NCI-H1436 (cell line): ENCODE results near the gene KCNJ1.

Experiments
- DNase-seq: peaks from one replicate; lab custom pipeline; 2025; lab: John Stamatoyannopoulos, UW

Gene KCNJ1

DNA sequence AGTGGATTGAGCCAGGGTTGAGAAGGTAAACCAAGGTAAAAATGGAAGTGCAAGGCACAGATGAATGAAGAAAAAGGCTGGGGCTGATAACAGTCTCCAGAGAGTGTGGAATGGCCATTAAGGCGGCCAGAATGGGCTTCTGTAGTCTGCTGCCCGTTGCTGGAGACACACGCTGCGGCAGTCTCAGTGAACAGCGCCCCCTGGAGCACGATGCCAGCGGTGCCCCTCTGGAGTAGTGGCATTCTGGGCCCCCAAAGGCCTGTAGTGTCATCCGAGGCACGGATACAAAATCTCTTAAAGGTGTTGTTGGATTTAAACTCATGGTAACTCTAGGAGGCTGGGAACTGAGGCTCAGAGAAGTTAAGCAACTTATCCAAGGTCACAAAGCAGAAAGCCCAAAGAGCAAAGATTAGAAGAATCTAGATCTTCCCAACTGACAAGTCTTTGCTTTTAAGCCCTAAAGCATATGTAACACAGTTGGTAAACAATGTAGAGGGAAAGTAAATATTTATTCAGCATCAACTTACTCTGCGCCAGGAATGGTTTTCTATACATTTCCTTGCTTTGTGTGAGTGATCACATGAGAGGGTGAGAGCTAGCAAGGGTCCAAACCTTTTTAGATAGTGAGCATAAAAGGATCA, 18.2 kb downstream of the KCNJ1 start:
- no peak for DNase-seq

DNA sequence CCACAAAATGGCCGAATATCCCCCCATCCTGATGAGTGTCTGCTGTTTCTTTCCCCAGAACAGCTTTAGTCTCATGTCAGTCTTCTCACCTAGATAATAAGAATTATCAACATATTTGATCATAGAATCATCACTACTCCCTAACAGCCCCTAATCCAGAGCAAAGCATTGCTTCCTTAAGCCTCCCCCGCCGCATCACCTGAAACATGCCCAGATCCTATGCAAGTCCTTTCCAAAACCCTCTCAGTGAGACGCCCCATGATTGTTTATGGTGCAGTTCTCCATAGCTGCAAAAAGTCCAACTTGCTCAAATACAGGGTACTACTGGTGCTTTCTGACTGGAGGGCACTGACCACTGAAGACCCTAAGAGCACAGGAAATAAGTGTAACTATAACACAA, 20.1 kb downstream of the KCNJ1 start:
- no peak for DNase-seq

DNA sequence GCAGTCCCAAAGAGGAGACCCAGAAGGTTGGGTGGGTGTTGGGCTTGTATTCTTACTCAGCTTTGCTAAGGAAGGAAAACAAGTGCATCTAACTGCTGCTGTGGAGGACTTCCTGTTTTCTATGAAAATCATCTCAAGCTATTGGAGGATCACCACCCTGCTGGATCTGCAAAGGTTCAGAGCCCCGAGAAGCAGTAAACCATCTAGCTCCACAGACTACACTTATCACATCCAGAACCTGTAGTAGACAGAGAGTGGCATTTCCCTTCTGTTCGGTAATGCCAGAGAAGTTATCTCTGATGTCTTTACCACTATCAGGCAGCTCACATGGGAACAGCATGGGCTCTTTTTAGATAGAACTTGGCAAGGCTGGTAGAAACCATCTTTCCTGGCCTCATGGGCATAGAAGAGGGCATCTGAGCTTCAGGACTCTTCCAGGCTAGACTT, 21.7 kb downstream of the KCNJ1 start:
- no peak for DNase-seq

DNA sequence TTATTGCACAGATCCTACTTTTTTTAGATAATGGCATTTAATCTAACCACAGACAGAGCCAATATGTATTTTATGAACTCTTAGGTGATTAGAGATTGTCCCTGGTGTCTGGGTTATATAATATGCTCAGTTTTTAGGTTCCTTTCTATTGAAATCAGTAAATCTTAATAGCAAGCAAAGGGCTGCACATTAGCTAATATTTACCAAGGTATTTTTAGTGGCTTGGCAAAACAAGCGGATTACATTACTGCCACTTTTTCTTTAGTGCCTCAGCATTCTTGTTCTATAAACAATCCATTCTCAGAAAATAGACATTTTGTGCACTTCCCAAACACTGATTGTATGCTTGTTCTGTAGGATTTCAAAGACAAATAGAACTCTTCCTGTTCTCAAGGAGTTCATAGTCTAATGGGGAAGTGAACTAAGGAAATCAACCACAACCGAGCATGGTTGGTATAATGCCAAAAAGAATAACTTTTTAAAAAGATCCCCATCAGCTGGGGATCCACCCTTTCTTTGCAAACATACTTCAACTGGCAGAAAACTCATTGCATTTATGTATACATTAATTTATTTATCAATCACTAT, 23.8 kb downstream of the KCNJ1 start:
- no peak for DNase-seq

DNA sequence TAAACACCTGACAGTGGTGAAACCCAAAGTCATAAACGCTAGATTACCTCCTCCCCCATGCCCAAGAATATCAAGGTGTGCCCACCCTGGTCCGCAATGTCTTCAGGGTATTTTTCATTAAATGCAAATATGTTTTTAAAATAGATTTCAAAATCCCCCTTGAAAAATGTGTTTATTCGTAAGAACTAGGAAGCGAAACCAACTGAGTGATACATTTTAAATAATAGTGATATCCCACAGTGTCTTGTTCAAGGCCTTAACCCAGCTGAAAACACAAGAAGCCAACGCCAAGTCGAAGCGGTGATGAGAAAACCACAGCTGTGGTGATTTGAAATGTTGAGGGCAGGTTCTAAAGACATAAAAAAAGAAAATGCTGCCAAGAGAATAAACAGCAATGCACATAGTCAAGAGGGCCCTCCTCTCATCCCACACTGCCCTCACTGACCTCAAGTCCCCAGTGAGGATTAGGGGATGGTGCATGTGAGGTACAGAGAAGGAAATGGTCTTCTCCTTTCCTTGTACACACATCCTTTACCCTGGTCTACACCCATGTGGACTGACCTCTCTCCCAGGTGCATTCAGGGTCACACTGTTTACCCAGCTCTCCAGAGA, 25.5 kb downstream of the KCNJ1 start:
- DNase-seq = no peak

DNA sequence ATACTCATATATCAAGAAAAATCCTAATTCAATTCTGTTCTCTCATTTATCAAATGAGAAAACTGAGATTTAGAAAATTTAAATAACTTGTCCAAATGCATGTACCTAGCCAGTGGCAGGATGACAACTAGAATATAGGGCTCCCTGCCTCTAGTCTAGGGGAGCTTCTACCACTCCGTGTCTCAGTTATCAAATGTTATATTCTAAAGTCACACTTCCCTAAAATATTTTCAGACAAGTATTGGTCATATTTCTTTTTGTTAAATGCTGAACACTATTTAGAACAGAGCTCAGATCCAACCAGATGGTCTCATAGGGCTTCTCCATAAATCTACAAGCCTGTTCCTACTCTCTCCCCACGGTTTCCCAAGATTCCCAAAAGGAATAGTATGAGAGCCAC, 26.3 kb downstream of the KCNJ1 start:
- DNase-seq = no peak

DNA sequence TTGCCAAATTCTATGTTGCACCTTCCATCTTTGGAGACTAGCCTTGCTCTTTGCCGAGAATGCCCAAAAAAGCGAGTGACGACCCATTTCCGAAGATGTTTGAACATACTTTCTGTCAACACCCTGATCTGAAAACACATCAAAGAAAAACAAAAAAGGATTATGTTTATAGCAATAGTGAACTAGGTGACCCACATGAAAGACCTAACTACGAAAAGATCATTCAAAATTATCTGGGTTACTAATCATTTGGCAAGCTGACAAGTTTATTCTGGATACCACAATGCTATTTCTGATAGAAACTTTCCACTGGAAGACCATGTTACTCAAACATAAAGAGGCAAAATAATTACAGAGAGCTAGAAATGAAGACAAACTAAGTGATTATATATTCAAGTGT, 27.0 kb downstream of the KCNJ1 start:
- DNase-seq = no peak

DNA sequence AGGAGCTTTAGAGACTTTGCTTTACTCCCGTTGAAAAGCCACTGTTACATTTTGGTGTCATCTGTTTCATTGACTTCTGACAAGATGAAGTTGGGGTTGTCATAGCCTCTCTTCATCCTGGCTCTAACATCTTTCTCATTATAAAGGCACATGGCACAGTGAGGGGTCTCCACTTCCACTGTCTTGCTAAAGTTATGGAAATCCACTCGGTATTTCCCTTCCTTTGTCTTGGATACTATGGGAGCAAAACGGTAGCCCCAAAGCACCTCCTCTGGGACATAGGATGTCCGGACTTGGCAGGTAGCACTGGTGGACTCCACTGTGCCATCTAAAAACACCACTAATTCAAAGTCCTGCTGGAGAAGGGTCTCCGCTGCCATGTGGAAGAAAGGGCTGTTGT, 28.0 kb downstream of the KCNJ1 start:
- no peak for DNase-seq

DNA sequence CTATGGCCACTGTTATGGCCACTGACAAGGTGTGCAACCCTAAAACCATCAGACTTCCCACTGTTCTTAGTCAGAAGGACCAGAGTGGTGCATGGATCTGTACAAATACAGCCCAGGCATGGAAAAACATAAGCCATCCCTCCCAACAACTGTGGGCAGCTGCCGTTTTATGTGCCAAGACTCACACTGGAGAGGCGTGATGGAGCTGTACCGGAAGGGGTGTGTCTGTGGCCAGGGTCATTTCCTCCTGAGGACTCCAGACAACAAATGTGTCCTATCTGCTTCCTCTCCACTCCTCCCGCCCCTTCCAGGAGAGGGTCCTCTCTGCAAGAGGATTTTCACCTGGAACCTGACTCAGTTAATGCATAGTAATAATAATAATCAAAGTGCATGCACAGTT, 29.5 kb downstream of the KCNJ1 start:
- no peak for DNase-seq

DNA sequence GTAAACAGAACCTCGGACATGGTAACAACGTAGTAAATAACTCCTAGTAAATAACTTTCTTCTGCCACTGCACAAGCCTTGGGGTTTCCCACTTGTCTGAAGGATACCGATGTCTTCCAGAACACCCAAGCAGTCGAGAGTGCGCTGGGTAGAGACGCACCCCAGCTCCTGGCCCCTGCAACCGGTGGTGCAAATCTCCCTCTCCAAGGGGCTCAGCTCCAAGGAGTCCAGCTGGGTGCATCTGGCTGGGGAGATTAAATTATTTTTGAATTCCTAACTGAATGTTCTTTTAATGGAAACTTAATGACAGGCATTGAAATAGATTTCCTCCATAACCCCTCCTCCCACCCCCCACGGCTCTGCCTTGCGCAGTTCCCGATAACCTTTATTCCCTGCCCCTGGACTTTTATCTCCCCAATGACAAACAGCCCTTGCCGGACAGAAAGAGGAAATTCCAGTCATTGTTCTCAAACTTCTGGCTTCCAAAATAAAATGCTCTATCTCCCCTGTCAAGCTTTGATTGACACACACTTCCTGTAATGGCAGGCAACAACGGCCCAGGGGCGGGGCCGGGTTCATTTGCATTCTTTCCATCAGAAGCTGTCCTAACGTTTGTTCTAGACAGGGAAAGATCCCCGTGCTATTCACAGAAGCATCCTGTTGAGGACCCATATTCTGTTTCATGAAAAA, 31.2 kb downstream of the KCNJ1 start:
- no peak for DNase-seq

DNA sequence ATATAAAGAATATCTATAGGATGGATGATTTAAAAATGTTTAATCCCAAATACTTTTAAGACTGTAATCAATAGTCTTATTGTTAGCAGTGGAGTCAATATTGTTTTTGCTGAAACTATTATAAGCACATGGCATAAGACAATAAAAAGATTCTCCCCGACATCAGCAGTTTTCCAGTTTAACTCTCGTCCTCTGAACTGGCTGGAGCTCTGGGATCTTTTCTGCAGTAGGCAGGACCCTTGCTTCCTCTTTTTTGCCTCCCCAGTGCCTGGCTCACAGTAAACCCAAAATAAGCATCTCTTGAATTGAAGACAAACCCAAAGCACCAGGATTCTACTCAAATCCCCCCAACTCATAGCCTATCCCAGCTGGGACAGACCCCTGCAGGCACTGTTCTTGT, 32.9 kb downstream of the KCNJ1 start:
- no peak for DNase-seq

DNA sequence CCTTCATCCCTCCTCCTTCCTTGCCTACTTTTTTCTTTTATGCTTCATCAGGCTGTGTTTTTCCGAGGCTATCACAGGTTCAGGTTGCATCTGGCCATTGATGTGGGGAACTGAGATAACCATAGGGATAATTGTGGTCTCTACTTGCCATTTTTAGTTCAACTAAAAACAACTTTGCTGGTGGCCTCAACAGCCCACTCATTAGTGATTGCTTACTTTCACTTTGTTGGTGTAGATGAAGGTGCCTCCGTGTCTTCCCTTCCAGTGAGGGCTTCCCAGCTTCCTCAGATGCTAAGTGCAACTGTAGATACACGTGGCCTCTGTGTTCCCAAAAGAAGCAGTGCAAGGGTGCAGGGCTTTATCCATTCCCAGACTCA, 35.0 kb downstream of the KCNJ1 start:
- no peak for DNase-seq

DNA sequence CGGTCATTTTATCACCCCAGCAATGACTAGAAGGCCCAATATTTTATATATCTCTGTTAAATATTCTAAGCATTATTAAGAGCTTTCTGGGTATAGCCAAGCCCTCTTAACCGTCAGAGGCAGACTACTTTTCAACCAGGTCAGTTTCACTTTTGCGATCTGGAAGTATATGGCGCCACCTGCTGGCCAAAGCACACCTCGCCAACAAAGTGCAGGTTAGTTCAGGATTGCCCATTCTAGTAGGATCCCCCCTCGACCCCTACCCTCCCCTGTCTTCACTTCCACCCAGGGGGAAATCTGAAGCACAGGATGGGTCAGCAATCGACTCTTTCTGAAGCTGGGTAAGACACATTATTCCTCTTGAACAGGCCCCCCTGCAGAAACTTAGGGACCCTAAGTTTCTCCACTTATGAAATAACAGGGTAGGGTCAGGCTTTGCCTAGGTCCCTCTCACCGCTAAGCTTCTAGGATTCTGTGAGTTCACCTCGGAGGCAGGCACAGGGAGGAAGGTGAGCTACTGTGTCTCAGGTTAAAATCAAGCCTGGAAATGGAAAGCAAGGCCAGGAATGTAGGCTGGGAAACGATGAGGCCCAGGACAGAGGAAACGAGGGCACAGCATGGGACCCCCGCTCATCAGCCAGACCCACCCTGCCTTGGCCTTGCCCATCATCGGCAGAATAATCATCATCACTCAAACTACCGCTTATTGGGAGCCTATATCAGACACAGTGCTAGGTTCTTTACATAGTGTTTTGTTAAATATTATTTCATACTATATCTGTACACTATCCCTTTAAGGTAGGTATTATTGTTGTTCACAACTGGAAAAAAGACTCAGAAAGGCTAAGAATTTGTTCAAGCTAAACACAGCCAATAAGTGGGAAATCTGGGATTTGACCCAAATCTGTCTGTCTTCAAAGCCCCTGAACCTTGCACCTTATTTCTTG, 35.6 kb downstream of the KCNJ1 start:
- peak; percentile 75 for DNase-seq

DNA sequence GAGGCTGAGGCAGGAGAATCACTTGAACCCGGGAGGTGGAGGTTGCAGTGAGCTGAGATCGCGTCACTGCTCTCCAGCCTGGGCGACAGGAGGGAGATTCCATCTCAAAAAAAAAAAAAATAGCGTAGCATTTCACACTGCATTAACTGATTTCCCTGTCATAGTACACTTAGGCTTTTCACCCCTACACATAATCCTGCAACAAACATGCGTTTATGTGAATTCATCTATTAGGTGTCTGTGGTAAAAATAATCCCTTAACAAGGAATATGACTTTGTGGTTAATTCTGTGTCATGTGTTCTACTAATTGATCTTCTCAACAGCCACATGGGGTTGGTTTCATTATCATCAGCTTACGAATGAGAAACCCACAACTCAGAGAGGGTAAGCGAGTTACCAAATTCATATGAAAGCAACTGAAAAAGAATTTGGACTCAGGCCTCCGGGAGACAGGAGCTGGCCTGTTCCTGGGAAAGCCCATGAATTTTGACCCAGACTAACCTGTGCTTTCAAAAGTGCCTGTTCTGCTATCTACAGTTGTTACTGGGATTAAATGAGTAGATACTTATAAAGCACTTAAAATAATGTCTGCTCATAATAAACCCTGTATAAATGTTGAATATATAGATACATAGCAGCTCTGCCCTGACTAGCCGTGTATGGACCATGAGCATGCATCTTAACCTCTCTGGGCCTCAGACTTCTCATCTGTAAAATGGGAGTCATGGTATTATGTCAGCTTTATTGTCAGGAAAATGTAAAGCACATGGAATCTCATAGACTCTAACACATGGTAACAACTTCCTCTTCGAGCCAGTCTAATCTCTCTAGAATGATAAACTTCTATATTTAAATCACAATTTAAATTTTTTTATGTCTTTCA, 36.6 kb downstream of the KCNJ1 start:
- DNase-seq = no peak

DNA sequence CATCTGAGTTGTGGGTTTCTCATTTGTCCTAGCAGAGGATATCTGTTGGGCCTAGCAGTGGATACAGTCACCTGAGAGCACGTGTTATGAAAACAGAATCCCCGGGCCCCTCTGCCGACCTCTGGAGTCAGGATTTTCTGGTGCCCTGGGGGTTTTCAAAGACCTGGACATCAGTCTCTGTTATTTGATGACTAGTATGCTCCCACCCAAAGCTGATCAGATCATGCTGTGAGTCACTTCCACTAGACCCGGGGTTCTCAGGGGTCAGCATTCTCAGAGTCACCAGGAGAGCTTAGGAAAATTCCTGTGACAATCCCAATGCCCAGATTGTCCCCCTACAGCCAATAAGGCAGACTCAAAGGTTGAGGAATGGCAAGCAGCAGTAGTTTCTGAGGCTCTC, 38.7 kb downstream of the KCNJ1 start:
- DNase-seq = no peak

DNA sequence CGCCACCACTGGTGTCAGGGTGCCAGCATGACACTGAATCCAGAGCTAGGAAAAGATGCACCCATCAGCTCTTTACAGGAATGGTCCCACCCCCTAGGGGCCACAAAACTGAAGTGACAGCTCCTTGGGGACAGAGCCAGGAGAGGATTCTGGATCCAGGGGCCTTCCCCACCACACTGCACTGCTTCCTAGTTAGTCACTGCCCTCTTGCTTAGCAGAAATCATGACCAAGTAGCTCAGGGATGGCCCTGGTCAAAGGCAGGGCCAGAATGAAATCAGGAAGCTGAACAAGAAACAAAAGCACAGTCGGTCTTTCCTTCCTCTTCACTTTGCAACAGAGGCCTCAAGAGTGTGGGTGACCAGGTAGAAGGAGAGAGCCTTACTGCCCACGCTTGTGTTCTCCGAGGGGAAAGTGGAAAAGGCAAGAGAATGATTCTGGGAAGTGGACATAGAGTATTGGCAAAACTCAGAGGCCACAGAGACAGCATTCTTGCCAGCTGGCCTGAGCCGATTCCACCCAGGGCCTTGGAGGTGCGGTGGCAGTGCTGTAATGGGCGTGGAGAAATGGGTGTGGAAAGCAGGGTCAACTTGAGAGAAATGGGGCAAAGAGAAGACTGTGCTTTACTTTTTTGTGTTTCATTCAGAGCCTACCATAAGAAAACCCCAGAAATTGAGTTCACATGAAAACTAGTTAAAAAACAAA, 39.8 kb downstream of the KCNJ1 start:
- no peak for DNase-seq

DNA sequence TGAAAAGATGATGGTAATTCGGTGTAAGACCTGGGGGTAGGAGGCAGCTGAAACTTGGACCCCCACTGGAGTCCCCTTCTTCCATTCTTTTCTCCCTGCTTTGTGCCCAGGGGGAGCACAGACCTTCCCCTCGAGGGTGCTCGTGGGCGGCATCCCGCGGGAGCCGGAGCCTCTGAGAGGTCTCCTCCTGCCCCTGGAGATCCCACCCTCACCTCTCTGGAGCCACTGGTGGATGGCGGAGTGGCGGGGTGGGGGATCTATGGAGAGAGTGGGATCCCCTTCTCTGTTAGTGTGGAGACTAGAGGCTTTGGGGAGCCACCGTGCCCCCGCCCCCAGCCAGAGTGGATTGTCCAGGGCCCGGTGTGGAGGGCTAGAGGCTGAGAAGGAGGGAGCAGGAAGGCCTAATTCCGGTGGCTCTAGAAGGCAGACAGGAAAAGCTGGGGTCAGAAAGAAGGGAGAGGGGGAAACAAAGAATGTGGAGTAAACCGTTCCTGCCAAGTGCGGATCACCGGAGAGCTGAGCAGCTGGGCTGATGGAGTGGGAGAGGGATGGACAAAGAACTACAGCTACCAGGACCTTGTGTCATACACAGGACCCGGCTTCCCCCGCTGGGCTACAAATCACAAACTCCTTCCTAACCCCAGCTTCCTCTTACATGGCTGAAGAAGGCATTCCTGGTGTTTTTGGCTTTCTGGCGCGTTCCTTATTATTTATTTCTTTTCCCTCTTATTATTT, 41.9 kb downstream of the KCNJ1 start:
- DNase-seq = no peak

DNA sequence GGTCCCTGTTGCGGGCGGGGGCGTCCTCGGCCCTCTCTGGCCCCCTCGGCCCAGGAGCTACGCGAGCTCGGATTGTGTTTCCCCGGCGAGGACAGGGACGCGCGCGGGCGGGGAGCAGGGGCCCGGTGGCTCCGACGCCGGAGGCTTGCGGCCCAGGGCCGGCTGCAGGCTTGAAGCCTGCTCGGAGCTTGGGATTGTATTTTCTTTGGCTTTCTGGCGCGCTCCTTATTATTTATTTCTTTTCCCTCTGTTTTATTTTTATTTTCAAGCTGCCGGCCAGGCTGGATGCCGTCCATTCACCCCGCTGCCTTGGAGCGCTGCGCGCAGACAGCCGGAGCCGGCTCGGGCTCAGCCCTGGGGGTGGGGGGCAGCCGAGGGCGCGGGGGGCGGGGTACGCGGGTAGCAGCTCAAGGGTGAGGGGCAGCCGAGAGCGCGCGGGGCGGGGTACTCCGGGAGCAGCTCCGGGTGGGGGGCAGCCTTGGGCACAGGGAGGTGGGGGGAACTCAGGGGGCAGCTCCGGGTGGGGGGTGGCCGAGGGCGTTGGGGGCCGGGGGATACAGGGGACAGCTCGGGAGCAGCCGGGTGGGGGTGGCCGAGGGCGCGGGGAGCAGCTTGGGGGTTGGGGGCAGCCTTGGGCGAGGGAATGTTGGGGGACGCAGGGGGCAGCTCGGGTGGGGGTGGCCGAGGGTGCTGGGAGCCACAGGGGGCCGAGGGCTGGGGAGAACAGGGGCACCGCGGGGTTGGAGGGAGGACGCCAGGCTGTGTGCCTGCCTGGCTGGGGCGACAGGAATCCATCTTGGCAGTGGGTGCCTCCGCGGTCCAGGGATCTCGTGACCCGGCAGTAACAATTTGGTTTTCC, 42.7 kb downstream of the KCNJ1 start:
- DNase-seq = no peak

DNA sequence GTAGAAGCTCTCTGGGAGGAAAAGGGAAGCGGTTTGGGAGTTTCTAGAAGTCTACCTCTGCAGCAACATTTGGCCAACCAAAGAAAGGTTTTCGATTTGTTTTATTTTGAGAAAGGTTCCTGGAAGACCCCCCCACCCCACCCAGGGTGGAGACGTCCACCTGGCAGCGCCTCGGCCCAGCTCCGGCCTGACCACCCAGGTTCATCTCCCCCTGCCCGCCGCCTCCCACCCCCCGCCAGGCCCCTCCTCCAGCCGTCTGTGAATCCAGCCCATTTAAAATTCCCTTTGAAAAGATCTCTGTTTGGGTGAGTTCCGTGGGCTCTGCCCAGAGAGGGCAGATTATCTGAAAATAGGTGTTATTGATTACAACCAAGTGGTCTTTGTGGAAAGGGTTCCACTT, 43.3 kb downstream of the KCNJ1 start:
- DNase-seq = no peak
